ENCODE results near the gene NTRK1.

The NTRK1 gene

DNA sequence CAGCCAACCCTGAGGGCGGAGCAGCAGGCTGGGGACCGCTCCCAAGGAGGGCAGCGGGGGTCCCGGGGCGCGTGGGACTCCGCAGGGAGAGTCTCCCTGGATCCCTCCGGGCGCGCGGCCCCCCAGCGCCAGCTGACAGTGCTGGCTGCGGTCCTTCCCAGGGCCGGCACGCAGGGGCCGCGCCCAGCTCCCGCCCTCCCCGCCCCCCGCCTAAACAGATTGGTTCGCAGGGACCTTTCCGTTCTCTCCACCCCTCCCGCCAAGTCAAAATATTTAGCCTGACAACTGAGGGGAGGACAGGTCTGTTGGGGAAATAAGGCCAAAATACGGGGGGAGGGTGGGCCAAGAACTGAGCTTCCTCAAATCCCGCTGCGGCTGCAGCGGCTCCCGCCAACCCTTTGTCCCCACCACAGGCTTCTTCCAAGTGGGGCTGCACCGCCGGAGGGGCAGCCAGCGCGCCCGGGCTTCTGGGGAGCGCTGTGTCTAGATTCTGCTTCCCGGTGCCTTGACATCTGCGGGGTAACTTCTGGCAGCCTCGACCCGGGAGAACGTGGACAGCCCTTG, 1.6 kb upstream of the NTRK1 start, which contains the start of gene INSRR:
Gene INSRR (minus strand): TSS at position 159 of the 564 bp plus-strand sequence. CDS start 496 bp downstream, outside the sequence.
- no peak for DNase-seq

DNA sequence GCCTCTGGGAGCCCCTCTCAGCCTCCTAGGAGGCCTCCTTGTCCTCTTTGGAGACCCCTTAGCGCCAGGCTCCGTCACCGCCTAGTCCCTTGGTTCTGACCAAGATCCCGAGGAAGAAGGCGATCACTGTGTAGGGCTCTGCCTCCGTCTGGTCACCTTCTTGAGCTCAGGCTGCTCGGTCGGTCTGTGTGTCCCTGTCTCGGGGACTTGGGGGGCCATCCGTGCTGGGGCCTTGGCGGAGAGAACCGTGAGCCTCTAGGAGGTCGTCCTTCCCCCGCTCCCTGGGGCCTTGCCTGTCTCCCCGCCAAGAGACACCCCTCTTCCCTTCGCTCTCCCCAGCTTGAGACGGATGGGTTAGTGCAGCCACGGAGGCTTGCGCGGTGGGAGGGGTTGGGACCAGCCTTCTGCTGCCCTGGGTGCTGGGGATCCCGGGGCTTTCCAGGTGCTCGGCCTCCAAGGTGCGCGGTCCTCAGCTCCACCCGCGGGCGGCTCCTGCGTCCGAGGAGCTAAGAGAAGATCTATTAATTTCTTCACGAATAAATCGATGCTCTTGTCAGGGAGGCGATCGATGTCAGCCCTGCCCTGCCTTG, 1.0 kb upstream of the NTRK1 start:
- DNase-seq, result no peak

GRCh38 chr1:156860113-156860627, 495 bp upstream of the NTRK1 start:
- DNase-seq, result peak; percentile 42

GRCh38 chr1:156862584-156862983, 1.9 kb downstream of the NTRK1 start:
- DNase-seq, result no peak

DNA sequence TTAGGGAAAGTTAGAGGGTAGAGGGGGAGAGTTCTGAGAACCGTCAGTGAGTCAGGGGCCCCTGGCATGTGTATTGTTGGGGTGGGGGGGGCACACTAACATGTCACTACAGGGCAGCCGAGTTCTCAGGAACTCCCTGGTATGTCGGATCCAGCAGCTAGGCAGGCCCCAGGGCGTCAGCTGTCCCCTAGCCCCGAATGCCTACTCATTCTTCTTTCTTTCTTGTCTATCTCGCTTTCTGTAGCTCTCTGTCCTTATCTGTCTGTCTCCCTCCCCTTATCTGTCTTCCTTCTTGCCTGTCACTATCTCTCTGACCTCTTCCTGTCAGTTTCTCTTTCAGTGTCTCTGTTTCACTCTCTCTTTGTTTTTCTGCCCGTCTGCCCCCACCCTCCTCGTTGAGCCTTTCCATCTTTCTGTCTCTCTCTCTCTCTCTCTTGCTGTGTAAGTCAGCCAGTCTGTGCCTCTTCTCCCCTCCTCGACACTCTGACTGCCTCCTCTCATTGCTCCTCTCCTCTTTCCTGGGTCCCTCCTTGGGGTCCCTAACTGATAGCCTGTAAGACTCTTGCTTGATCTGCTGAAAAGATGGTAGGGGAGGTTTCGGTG, 2.4 kb downstream of the NTRK1 start:
- DNase-seq, result no peak

- no peak for DNase-seq
These were observed 3.0 kb downstream of the NTRK1 start for GRCh38 chr1:156863631-156864030.

- DNase-seq, result no peak
These were observed 4.1 kb downstream of the NTRK1 start for GRCh38 chr1:156864796-156865195.

DNA sequence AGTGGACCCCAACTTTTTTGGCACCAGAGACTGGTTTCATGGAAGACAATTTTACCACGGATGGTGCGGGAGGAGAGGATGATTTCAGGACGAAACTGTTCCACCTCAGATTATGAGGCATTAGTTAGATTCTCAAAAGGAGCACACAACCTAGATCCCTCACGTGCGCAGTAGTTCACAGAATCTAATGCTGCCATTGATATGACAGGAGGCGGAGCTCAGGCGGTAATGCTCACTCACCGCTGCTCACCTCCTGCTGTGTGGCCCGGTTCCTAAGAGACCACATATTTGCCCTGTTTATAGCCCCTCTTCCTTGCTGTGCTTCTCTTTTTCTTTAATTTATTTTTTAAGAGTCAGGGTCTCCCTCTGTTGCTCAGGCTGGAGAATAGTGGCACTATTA, 4.6 kb downstream of the NTRK1 start:
- no peak for DNase-seq

GRCh38 chr1:156865865-156866248, 5.2 kb downstream of the NTRK1 start:
- no peak for DNase-seq

- DNase-seq, result no peak
These were observed 5.7 kb downstream of the NTRK1 start for GRCh38 chr1:156866249-156866909.

DNA sequence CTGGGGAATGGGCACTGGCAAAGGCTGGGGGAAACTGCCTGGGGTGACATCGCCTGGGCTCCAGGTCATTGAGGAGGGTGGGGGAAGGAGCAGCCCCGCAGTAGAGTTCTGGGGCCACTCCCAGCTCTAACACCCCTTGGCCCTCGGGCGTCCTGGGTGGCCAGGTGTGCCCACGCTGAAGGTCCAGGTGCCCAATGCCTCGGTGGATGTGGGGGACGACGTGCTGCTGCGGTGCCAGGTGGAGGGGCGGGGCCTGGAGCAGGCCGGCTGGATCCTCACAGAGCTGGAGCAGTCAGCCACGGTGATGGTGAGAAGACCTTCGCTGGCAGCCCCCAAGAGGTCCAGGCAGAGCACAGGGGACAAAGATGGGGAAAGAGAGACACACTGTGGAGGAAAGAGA, 7.7 kb downstream of the NTRK1 start:
- no peak for DNase-seq

DNA sequence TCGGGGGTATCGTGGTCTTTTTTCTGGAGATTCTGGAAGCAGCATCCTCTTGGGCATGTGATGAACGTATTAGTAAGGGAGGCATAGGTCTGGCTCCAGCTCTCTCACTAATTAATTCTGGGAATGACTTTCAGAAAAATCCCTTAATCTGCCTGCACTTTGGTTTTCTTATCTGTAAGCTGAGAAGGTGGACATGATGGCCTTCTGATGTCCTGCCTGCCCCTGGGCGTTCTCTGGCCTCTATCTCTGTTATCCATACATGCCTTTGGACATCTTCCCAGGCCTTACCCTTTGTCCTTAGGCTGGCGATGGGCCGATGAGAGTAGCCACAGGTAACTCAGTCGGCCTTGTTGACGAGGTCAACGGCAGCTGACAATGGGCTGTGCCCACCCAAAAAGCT, 8.8 kb downstream of the NTRK1 start:
- no peak for DNase-seq

- no peak for DNase-seq
These were observed 13.0 kb downstream of the NTRK1 start for GRCh38 chr1:156873659-156874058.

DNA sequence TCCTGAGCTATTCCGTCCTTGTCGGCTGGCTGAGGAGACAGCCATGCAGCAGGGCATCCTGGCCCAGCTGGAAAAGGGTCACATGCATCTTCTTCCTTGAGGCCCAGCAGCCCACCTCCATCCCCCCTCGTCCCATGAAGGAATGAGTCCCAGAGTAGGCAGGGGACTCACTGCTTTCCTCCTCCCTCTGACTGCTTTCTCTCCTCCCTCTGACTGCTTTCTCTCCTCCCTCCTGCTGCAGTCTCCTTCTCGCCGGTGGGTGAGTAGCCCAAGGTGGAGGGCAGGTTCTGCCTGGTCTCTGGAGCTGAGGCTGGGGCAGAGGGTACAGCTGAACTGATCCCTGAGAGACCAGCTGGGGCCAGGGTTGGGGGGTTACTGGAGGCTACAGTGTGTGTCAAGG, 13.5 kb downstream of the NTRK1 start:
- no peak for DNase-seq

DNA sequence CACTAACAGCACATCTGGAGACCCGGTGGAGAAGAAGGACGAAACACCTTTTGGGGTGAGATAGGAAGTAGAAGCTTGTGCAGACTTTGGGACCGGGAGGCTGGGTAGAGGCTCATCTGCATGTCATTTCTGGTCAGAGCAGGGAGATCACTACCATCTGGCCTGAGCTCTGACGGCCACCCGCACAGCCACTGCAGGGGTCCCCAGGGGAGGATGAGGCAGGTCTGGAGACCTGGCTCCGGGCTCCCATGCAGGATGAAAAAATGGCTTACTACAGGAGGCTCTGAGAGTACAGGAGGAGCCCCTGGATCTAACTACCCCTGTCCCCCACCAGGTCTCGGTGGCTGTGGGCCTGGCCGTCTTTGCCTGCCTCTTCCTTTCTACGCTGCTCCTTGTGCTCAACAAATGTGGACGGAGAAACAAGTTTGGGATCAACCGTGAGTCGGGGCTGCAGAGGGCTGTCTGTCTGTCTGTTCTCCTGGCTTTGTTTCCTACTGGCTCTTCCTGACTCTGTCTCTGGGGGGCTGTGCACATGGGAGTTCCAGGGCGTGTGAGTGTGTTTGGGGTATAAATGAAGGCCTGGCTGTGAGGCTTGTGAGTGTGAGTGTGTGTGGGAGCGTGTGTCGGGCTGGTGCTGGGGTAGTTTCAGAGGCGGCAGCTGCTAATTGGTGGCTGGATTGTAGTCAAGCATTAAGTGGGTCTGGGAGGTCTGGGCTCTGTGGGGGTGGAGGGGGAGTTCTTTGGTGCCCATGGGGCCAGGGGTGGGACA, 14.1 kb downstream of the NTRK1 start:
- DNase-seq, result no peak

DNA sequence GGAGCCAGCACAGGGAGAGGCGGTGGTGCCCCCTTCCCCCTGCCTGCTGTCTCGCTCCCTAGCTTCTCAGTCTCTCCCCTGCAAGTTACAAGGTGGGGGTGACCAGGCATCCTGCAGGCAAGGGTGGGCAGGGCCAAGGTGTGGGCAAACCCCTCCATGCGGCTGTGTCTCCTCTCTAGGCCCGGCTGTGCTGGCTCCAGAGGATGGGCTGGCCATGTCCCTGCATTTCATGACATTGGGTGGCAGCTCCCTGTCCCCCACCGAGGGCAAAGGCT, 14.6 kb downstream of the NTRK1 start:
- DNase-seq, result no peak

GRCh38 chr1:156876281-156876680, 15.6 kb downstream of the NTRK1 start:
- no peak for DNase-seq

DNA sequence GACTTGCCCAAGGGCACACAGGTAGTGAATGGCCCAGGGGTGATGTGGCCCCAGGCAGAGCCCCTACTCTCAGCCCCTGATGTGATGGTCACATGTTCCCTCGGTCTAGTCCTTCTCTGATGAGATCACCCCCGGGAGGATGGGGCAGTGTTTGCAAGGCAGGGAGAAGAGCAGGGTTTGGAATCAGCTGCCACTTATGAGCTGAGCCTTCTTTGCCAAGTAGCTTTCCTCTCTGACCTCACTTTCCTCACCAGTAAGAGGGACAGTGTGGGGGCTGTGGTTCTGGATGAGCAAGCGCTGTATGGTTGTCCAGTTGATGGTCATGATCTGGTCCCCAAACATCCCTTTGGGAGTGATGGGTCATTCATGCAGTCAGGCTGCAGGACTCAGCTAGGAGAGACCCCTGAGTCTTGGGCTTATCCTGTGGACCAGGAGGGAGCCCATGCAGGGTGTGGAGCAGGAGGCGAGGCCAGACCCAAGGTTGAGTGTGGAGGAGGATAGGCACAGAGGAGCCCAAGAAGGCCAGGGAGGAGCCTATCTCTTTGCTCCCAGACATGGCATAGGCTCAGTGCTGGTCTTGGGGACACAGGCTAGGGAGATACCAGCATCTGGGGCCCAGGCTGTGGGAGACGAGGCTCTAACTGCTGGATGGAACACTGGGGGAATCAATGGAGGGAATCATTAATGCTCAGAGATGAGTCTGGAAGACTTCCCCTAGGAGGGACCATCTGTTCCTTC, 16.9 kb downstream of the NTRK1 start:
- DNase-seq, result no peak

- no peak for DNase-seq
These were observed 19.2 kb downstream of the NTRK1 start for GRCh38 chr1:156879876-156880275.

DNA sequence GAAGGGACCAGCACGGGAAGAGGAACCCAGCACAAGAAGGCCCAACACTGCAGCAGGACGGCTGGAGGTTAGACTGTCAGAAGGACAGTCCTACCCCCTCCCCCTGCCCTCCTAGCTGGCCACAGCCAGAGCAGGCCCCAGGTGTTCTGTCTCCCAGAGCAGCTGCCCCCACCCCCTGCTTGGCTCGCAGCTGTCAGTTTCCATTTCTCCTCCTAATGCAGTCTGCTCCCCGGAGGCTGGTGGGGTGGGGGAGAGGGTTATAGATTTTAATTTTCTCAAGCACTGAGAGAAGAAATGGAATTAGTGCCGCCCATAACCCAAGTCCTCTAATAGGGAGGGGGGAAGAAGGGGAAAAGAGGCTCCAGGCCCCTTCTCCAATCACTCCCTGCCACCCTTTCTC, 19.8 kb downstream of the NTRK1 start:
- DNase-seq, result no peak

- no peak for DNase-seq
These were observed 20.4 kb downstream of the NTRK1 start for GRCh38 chr1:156881101-156881500.

GRCh38 chr1:156881663-156882062, 21.0 kb downstream of the NTRK1 start:
- DNase-seq, result no peak

- no peak for DNase-seq
These were observed 21.9 kb downstream of the NTRK1 start for GRCh38 chr1:156882543-156882942.
